H1 (cell line): Measurements from ENCODE around the gene ARHGEF4. TPM values are rescaled to one million over a fixed set of nuclear protein-coding genes. Genes with fewer than 3 reads are reported as not detected.

Experiments used
- CTCF ChIA-PET: fragments of 300-600 bp; sonication (Branson Sonifier 250); formaldehyde crosslinking; loops from one replicate; lab custom pipeline; 2021; ENCODE audit not compliant: partially characterized antibody; lab: Charles Lee
- POLR2A ChIA-PET: fragments of 300-600 bp; sonication (Branson Sonifier 250); formaldehyde crosslinking; loops from one replicate; lab custom pipeline; 2021; ENCODE audit warnings: inconsistent platforms; ENCODE audit not compliant: partially characterized antibody; lab: Charles Lee
- DNase-seq, 2 experiments: peaks; one replicate each; pipeline versions ENCODE4 v3.0.0 to v3.0.0-alpha.2; 2010 to 2022; ENCODE audit warnings: low spot score in 2 of 2, low read depth in 1 of 2, mixed read lengths in 1 of 2
- FAIRE-seq: peaks from 2 replicates; lab custom pipeline; 2011; peaks lifted over from hg19 to GRCh38; lab: Jason Lieb, UNC
- H2AFZ ChIP-seq: 2 replicates; pipeline ENCODE4 v1.8.1; 2012; ENCODE audit warnings: low read length, inconsistent platforms
- H2AK5ac ChIP-seq: 2 replicates; pipeline ENCODE4 v1.6.1; 2013; ENCODE audit warnings: low read depth, low read length
- H2BK120ac ChIP-seq: replicated peaks from 2 replicates; pipeline ENCODE3; 2013; ENCODE audit warnings: low read depth, low read length, inconsistent platforms
- H2BK12ac ChIP-seq: 2 replicates; pipeline ENCODE4 v1.6.1; 2013; ENCODE audit warnings: low read depth, low read length
- H2BK15ac ChIP-seq: 2 replicates; pipeline ENCODE4 v1.6.1; 2013; ENCODE audit warnings: low read length
- H2BK20ac ChIP-seq: 2 replicates; pipeline ENCODE4 v1.6.1; 2013; ENCODE audit warnings: low read length
- H2BK5ac ChIP-seq: 2 replicates; pipeline ENCODE4 v1.6.1; 2013; ENCODE audit warnings: low read depth, low read length
- H3K14ac ChIP-seq: 2 replicates; pipeline ENCODE4 v1.6.1; 2013; ENCODE audit warnings: inconsistent platforms; ENCODE audit not compliant: insufficient read length
- H3K18ac ChIP-seq: 2 replicates; pipeline ENCODE4 v1.6.1; 2013; ENCODE audit warnings: low read length; ENCODE audit errors: extremely low read depth
- H3K23ac ChIP-seq: 2 replicates; pipeline ENCODE4 v1.6.1; 2013; ENCODE audit warnings: inconsistent platforms; ENCODE audit not compliant: insufficient read length
- H3K23me2 ChIP-seq: 2 replicates; pipeline ENCODE4 v1.6.1; 2013; ENCODE audit warnings: low read depth, low read length
- H3K27ac ChIP-seq: 2 replicates; pipeline ENCODE4 v1.6.1; 2011; ENCODE audit warnings: low read depth, low read length, inconsistent platforms
- H3K27me3 ChIP-seq, 4 experiments: replicated peaks in 1 of 4; 1 replicate in 1 of 4; 2 replicates in 3 of 4; pipeline versions ENCODE4 v1.6.1 to v1.8.1; 2011 to 2013; ENCODE audit warnings: low read length in 3 of 4, mild to moderate bottlenecking in 3 of 4, inconsistent platforms in 2 of 4, mixed read lengths in 2 of 4, moderate library complexity in 1 of 4; ENCODE audit not compliant: control insufficient read depth in 3 of 4, insufficient read depth in 3 of 4; ENCODE audit errors: extremely low read depth in 1 of 4
- H3K36me3 ChIP-seq, 4 experiments: 2 replicates each; pipeline versions ENCODE4 v1.6.1 to v1.8.1; 2011 to 2013; ENCODE audit warnings: mild to moderate bottlenecking in 4 of 4, low read length in 3 of 4, moderate library complexity in 2 of 4, control low read depth in 1 of 4, inconsistent platforms in 1 of 4; ENCODE audit not compliant: insufficient read depth in 4 of 4, control insufficient read depth in 2 of 4
- H3K4ac ChIP-seq: replicated peaks from 2 replicates; pipeline ENCODE3; 2013; ENCODE audit warnings: low read length, low read depth, mixed read lengths, inconsistent platforms; ENCODE audit not compliant: insufficient read length
- H3K4me1 ChIP-seq, 4 experiments: replicated peaks in 1 of 4; 1 replicate in 1 of 4; 2 replicates in 3 of 4; pipeline versions ENCODE4 v1.6.1 to v1.8.1; 2011 to 2013; ENCODE audit warnings: low read length in 3 of 4, inconsistent platforms in 2 of 4, mixed read lengths in 1 of 4; ENCODE audit not compliant: insufficient read depth in 4 of 4, control insufficient read depth in 3 of 4
- H3K4me2 ChIP-seq, 2 experiments: 2 replicates each; pipeline versions ENCODE4 v1.6.1 to v1.8.1; 2011 to 2013; ENCODE audit warnings: low read depth in 2 of 2, low read length in 2 of 2, control low read depth in 1 of 2, inconsistent platforms in 1 of 2, mild to moderate bottlenecking in 1 of 2; ENCODE audit not compliant: insufficient read depth in 1 of 2
- H3K4me3 ChIP-seq, 4 experiments: fragments of 200-600, 300-600 bp in 1 of 4; sonication (generic), shearing (Covaris generic), sonication (Bioruptor Twin) in 1 of 4; 2 replicates each; pipeline versions ENCODE4 v1.5.1 to v1.8.1; 2011 to 2016; ENCODE audit warnings: low read length in 4 of 4, low read depth in 3 of 4, control low read depth in 2 of 4, inconsistent platforms in 2 of 4, mild to moderate bottlenecking in 2 of 4, mixed read lengths in 1 of 4, moderate library complexity in 1 of 4; ENCODE audit not compliant: insufficient read depth in 2 of 4; ENCODE audit errors: extremely low read depth in 1 of 4
- H3K56ac ChIP-seq: replicated peaks from 2 replicates; pipeline ENCODE3; 2013; ENCODE audit warnings: low read depth, mild to moderate bottlenecking, mixed read lengths, low read length, inconsistent platforms; ENCODE audit not compliant: insufficient read length
- H3K79me1 ChIP-seq: 2 replicates; pipeline ENCODE4 v1.6.1; 2013; ENCODE audit warnings: low read depth, low read length, control low read depth
- H3K79me2 ChIP-seq, 2 experiments: 2 replicates each; pipeline versions ENCODE4 v1.6.1 to v1.8.1; 2012 to 2013; ENCODE audit warnings: low read length in 2 of 2, mild to moderate bottlenecking in 2 of 2, inconsistent platforms in 1 of 2; ENCODE audit not compliant: insufficient read depth in 2 of 2, control insufficient read depth in 1 of 2
- H3K9ac ChIP-seq, 4 experiments: replicated peaks in 1 of 4; 1 replicate in 1 of 4; 2 replicates in 3 of 4; pipeline versions ENCODE4 v1.6.1 to v1.8.1; 2011 to 2013; ENCODE audit warnings: low read depth in 3 of 4, low read length in 3 of 4, control low read depth in 2 of 4, mild to moderate bottlenecking in 2 of 4, moderate library complexity in 2 of 4, inconsistent platforms in 1 of 4; ENCODE audit errors: extremely low read depth in 1 of 4
- H3K9me3 ChIP-seq, 2 experiments: 2 replicates each; pipeline versions ENCODE4 v1.6.1 to v1.8.1; 2012 to 2013; ENCODE audit warnings: mild to moderate bottlenecking in 2 of 2, moderate library complexity in 2 of 2, control low read depth in 1 of 2, inconsistent platforms in 1 of 2, low read depth in 1 of 2, low read length in 1 of 2, mixed read lengths in 1 of 2; ENCODE audit not compliant: insufficient read depth in 2 of 2
- H4K20me1 ChIP-seq, 2 experiments: replicated peaks in 1 of 2; 2 replicates each; pipeline versions ENCODE3 to v1.8.1; 2011 to 2013; ENCODE audit warnings: inconsistent platforms in 2 of 2, low read length in 2 of 2, mild to moderate bottlenecking in 1 of 2; ENCODE audit not compliant: insufficient read depth in 2 of 2, control insufficient read depth in 1 of 2
- H4K5ac ChIP-seq: 2 replicates; pipeline ENCODE4 v1.6.1; 2013; ENCODE audit warnings: low read length, low read depth, mixed read lengths, inconsistent platforms; ENCODE audit not compliant: insufficient read length
- H4K8ac ChIP-seq: 2 replicates; pipeline ENCODE4 v1.8.0; 2013; ENCODE audit warnings: mild to moderate bottlenecking, moderate library complexity, low read length, inconsistent platforms; ENCODE audit not compliant: insufficient read depth; ENCODE audit errors: extremely low read depth
- H4K91ac ChIP-seq: replicated peaks from 2 replicates; pipeline ENCODE3; 2013; ENCODE audit warnings: low read length, mixed read lengths, inconsistent platforms; ENCODE audit not compliant: insufficient read length
- CHD2 ChIP-seq: IDR thresholded peaks from 2 replicates; pipeline ENCODE4 v1.6.1; 2012; ENCODE audit warnings: low read length, improper control_type of control experiment
- CREB1 ChIP-seq: IDR thresholded peaks from 2 replicates; pipeline ENCODE4 v1.6.1; 2012; ENCODE audit warnings: inconsistent platforms
- GABPA ChIP-seq: IDR thresholded peaks from 2 replicates; pipeline ENCODE4 v1.6.1; 2011; ENCODE audit warnings: mild to moderate bottlenecking, low read length, moderate library complexity, borderline replicate concordance; ENCODE audit not compliant: insufficient read depth
- RXRA ChIP-seq: IDR thresholded peaks from 2 replicates; pipeline ENCODE4 v1.6.1; 2011; ENCODE audit warnings: low read depth, mild to moderate bottlenecking, low read length, moderate library complexity; ENCODE audit not compliant: insufficient read depth
- TAF1 ChIP-seq: IDR thresholded peaks from 2 replicates; pipeline ENCODE4 v1.6.1; 2011; ENCODE audit warnings: mild to moderate bottlenecking, low read depth, low read length
- TBP ChIP-seq: IDR thresholded peaks from 2 replicates; pipeline ENCODE4 v1.6.1; 2011; ENCODE audit warnings: low read depth, low read length, improper control_type of control experiment
- TEAD4 ChIP-seq: IDR thresholded peaks from 2 replicates; pipeline ENCODE4 v1.6.1; 2012; ENCODE audit warnings: low read depth, low read length, inconsistent platforms, mixed read lengths
- WGBS, 2 experiments: shearing (Covaris generic) in 1 of 2; methylation state at CpG; one replicate each; pipeline versions ENCODE4 v1.1.6 to v1.1.7; 2013 to 2015; ENCODE audit warnings: low lambda C conversion rate in 2 of 2, mixed read lengths in 2 of 2, inconsistent platforms in 1 of 2, low coverage in 1 of 2, missing lambda C conversion rate in 1 of 2; ENCODE audit not compliant: insufficient replicate concordance in 2 of 2, insufficient coverage in 1 of 2, insufficient read length in 1 of 2; ENCODE audit errors: extremely low coverage in 1 of 2, missing lambda C conversion rate in 1 of 2; 5-methylcytosine and 5-hydroxymethylcytosine counted together
- polyA plus RNA-seq, 7 experiments: library from polyadenylated mRNA; depleted of rRNA in 3 of 7; stranded (reverse) in 5 of 7; unstranded in 2 of 7; fragments of >200 nt in 5 of 7; fragments of 200-250 nt in 2 of 7; gene quantifications; 1 replicate in 5 of 7; 2 replicates in 1 of 7; 4 replicates in 1 of 7; pipeline versions ENCODE4 v1.2.1 to v1.2.3, GENCODE V29; 2011 to 2013; ENCODE audit warnings: missing spikeins in 2 of 7, mixed read lengths in 2 of 7
- total RNA-seq: library from RNA; stranded (reverse); fragmentation: NEBNext Ultra II Directional; extraction: Animal tissue kit (Norgen Biotek cat#: 25700); gene quantifications from 2 replicates; pipeline ENCODE4 v1.2.1, GENCODE V29; 2021

The ARHGEF4 gene
- total and polyA plus RNA-seq, 2 of the 8 experiments (the other 6 are each of a cell fraction or from before 2014, with no cell fraction given) = 10.6 to 14.6 TPM

DNA sequence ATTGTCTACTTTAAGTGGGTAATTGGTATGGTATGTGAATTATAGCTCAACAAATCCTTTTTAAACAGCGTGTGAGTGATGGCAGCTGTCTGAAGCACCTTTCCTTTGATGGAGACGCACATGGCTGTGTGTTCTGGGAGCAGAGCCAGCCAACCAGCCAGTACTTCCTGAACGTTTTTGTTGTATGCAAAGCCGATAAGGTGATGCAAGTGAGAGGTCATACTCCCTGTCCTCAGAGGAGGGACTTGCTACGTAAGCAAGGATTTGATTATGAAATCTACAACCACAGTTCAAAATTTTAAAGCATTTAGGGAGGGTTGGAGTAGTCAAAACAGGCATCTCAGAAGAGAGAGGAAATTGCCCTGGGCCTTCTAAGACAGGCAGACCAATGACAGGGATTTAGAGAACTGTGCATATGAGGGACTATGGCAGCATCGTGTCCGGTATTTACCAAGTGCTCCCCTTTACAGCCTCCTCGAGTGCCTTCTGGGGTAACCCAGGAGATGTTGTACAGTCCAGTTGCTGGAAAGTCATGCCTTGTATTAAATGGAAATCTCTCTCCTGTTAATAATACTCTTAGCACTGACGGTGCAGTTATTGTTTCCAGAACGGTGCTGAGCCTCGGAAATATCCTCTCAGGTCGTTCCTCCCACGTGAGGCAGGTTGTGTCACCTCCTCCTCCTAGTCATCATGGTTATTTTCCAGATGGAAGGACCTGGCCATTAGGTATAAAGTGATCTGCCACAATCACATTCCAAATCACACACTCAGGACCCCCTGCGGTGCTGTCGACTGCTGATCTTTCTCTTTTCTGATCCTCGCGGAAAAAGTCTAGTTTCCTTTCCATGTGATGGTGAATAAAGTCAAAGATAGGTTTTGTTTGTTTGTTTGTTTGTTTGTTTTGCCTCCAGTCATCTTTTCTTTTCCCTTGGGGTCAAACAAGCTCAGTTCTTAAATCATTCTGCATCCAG, 28.4 kb downstream of the ARHGEF4 start:
- POLR2A ChIA-PET = interaction anchor here (1.4 kb wide), 1 partner anchor 11 kb away, joined by 3 read pairs; no protein-coding TSS in a partner anchor
- Histone ChIP-seq H3K27me3 (no peaks in the 10 kb centered on the region), H2BK12ac (no peak overlapping the region), H2BK20ac (no peak overlapping the region), H3K9ac (no peak overlapping the region), H4K91ac (no peak overlapping the region), H4K20me1 (no peaks in the 10 kb centered on the region), H4K5ac (no peak overlapping the region), H3K56ac (no peak overlapping the region), H3K18ac (no peak overlapping the region), H3K4ac (no peak overlapping the region), H2AFZ (no peak overlapping the region), H3K9me3 (0 out of 4 replicates have a peak, but pooled peaks cover 0 to 2% of the 10 kb centered on the region in 2 experiments), H2AK5ac (no peak overlapping the region), H3K14ac (no peak overlapping the region), H3K23me2 (no peaks in the 10 kb centered on the region), H3K36me3 (no peaks in the 10 kb centered on the region), H2BK120ac (no peak overlapping the region), H3K4me2 (no peak overlapping the region), H4K8ac (no peak overlapping the region), H3K27ac (no peak overlapping the region), H3K4me1 (peaks cover 0 to 3% (median 1%) of the 10 kb centered on the region in 4 experiments; a peak in 1 of 7 replicates), H3K79me1 (no peaks in the 10 kb centered on the region), H2BK5ac (no peak overlapping the region), H3K4me3 (no peak overlapping the region), H3K23ac (no peak overlapping the region), H2BK15ac (no peak overlapping the region), H3K79me2 (no peaks in the 10 kb centered on the region)
- FAIRE-seq (no peak), DNase-seq (no peak)
- CTCF ChIA-PET = interaction anchor here (11.9 to 12.9 kb wide), 2 partner anchors 13 to 67 kb away, joined by 130 to 156 read pairs; no protein-coding TSS in a partner anchor
- 83% methylated on average over 17 of the region's 17 CpGs; no CpG with 5 or more reads in 1 of the 2 experiments for WGBS, 2 experiments
- TF ChIP-seq TEAD4 = no peak
- no peak for TF ChIP-seq TBP
- no peak for TF ChIP-seq CHD2
- TF ChIP-seq GABPA = no peak
- no peak for TF ChIP-seq CREB1
- no peak for TF ChIP-seq RXRA
- TF ChIP-seq TAF1 = no peak
